ENCODE measurements around the gene ROCK2.

ROCK2 gene

GRCh38 chr2:11142330-11142729 lies 202.1 kb downstream of the ROCK2 start:
- no peak for DNase-seq

DNA sequence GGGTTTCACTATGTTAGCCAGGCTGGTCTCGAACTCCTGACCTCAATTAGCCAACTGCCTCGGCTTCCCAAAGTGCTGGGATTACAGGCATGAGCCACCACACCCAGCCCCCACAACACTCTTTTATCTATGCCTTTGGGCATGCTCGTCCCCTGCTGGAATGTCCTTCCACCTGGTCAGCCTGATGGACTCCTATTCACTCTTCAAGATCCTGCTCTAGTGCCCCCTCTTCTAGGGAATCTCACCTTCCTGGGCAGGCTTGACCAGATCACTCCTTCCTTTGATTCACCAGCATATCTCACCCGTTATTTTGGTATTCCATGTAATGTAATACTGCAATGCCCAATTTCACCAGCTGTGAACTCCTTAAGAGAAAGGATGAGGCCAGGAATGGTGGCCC lies 203.1 kb downstream of the ROCK2 start:
- no peak for DNase-seq

GRCh38 chr2:11140492-11140891 lies 203.9 kb downstream of the ROCK2 start:
- DNase-seq, result no peak

DNA sequence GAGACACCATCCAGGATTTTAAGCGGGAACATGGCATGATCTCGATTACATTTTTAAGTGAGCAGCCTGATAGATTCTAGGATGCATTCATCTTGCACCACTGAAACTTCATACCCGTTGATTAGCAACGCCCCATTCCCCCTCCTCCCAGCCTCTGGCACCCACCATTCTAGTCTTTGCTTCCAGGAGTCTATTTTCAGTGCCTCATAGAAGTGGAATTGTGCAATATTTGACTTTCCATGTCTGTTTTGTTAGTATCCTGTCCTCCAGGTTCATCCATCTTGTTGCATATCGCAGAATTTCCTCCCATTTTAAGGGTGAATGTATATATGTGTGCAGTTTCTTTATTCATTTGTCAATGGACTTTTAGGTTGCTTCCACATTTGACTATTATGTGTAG lies 210.1 kb downstream of the ROCK2 start:
- DNase-seq, result no peak

DNA sequence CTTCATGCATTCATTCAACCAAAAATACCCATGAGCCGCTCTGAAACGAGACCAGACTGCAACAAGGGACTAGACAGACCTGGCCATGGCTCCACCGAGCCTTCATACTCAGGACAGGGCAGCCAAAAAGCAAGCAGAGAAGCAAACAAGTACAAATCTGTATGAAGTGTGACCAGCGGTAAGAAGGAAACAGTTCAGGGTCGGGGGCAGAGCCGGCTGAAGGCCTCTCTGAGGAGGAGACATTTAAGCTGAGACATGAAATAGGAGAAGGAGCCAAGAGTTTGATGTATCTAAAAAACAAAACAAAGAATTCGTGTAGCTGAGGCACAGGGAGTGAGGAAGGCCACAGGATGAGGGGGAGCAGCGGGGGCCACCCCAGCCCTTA lies 210.5 kb downstream of the ROCK2 start:
- no peak for DNase-seq

DNA sequence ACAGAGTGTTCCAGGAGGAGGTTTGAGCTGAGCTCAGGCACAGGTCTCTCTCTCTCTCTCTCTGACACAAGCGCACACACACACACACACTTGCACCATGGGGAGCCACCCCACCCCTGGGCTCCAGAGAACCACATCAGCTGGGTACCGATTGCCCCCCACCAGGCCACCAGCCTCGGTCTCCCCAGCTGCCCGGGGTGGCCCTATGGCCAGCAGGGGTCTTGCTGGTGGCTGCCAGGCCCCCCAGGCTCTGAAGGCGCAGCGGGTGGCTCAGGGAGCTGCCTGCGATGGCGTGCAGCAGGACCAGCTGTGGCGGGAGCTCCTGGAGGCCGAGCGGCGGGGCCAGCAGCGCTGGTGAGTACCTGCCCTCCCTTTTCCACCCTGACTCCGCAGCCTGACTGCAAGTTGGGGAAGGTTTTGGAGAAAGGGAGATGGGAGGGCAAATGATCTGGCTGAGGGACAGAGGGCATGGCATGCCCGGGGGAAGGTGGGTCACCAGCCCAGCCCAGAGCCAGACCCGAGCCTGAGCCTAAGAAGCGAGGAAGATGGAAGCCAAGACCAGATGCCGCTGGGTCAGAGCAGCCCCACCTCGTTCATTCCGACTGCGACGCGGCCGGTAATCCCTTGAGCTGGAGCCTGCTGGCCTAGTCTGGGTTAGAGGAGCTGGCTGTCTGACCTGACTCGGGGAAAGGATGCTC lies 211.0 kb downstream of the ROCK2 start:
- DNase-seq, result no peak

- DNase-seq, result no peak
These were observed 212.3 kb downstream of the ROCK2 start for GRCh38 chr2:11132036-11132671.

DNA sequence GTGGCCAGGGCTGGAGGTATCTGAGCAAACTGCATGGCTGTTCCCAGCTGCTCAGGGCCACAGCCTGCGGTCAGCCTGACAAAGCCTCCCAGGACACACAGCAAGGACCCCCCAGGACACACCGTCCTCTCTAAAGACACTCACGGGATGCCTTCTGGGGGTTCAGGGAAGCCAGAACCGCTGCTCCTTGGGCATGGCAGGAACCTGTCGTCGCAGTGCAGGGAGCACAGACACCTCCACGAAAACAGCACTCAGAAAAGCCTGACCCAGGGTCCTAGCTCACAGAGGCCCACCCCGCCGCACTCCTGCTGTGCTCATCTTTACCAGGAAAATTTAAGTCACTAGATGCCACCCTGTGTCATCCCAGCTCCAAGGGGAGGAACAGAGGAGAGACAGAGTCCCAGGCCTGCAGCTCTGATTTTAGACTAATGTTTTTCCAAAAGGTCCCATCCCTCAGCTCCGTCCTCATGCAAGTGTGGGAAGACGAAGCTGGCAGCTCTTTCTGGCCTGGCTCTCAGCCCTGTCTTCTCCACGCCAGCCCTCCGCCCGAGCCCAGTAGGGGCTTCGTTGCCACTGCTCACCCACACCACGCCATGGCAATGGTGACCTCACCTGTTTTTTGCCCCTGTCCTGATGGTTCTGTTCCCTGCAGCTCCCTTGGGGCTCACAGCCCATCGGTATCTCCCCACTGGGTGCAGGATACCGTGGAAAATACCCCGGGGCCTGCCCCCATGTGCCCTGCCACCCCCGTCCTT lies 213.1 kb downstream of the ROCK2 start:
- no peak for DNase-seq
